ENCODE measurements around the gene OGA.

OGA gene

DNA sequence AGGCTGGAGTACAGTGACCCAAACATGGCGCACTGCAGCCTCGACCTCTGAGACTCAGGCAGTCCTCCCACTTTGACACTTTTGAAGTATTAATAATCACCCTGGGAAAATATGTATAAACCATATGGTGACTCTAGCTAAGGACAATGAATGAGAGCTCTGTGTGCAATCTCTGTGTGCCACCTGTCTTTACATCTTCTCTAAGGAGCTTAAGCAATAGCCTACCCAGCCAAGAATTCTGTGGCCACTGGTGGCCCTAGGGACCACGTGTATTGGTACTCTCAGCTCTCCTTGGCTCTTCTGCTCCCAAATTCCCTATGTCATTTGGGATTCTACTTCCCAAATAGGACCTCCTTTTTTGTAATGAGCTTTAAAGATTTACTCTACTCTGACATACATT lies 66.0 kb downstream of the OGA start:
- DNase-seq, result no peak

DNA sequence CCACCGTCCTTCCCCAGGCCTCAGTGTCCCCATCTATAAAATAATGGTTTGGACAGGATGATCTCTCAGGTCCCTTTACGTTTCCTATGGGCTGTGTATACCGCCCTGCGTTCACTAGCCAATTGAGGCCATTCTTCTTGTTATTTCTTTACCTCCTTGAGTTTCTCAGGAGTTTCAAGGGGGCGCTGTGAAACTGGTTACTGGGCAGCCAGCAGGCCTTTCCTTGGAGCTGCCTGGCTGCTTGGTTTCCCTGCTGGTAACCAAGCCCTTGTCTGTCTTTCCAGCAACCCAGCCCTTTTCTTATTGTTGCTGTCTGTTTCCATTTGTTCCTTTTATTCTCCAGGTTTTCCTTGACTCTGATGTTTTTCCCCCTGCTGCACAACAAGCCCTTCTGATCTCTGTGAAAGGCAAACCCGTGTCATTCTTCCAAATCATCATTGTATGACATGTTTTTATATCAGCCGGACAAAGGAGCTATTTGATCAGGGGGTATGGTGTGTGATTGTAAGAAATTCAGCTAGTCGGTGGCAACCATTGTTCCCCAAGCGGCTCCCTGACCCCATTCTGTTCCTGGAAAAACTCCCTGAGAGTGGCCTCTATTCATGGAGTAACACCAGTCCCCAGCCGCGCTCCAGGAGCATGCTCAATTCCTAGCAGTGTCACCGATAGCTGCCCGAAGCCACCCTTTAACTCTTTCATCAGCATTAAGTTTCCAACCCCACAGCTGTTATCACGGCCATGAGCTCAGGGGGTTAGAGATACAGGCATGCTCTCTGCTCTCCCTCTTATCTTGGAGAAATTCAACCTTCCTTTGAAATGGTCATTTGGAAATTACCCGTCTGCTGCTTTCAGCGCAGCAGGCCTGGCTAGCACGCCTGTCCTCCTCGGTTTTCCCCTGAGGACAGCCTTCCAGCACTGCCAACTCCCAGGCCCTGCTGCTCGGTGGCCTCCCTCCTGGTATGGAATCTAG lies 68.9 kb downstream of the OGA start:
- no peak for DNase-seq

DNA sequence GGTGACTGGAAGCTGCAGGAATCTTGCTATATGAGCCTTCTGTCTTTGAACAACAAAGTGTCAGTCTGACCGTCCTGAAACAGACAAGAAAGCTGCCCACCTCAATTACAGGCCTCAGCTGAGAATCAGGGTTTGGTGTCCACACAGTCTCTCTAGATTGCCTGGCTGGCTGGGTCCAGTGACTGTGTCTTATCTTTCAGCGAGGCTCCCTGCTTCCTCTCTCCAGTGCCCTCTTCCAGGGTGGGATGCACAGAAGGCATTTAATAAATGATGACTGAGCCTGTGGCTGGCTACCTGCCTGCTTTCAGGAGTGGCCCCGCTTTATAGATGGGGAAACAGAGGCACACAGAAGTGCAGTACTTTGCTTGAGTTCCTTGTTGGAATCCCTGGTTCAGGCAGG lies 69.7 kb downstream of the OGA start:
- no peak for DNase-seq

DNA sequence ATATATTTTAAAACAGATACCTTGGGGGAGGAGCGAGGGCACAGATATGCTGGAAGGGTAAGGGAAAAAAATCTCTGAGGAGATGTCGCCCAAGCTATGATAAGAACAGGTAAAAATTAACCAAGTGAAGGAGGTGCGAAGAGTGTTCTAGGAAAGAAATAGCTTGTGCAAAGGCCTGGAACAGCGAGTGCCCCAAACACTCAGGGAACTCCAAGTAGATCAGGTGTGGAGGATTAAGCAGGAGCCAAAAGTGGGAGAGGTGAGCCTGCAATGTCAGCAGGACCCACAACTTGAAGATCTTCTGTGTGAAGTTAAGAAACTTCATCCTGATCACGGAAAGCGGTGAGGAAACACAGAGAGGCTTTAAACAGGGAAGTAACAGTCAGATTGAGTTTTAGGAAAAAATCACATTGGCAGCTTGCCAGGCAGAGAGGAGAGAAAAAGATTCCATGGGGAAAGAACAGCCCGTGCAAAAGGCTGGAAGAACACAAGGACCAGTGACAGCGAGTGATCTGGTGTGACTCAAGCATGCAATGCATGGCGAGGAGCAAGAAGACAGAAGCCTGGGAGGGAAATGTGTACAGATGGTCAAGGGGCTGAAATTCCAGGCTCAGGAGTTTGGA lies 73.1 kb downstream of the OGA start:
- DNase-seq, result no peak

DNA sequence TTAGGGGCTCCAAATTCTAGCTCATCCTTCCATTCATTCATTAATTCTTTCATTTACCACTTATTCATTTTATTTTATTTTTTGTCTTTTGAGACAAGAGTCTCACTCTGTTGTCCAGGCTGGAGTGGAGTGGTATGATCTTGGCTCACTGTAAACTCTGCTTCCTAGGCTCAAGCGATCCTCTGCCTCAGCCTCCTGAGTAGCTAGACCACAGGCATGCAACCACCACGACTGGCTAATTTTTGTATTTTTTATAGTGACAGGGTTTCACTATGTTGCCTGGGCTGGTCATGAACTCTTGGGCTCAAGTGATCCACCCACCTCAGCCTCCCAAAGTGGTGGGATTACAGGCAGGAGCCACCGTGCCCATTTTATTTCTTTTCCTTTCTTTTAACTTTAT lies 74.0 kb downstream of the OGA start:
- DNase-seq, result no peak

DNA sequence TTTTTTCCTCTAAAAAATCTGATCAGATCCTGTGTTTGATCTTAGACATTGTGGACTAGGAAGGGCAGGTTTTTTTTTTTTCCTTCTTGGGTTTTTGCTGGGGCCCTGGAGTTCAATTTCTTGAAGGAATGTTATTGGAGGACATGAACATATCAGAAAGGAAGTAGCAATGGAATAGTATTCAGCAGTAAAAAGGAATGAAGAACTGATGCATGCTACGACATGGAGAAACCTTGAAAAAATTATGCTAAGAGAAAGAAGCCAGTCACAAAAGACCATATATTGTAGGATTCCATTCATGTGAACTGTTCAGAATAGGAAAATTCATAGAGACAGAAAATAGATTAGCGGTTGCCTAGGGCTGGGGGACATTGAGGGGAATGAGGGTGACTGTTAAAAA lies 76.3 kb downstream of the OGA start:
- no peak for DNase-seq

DNA sequence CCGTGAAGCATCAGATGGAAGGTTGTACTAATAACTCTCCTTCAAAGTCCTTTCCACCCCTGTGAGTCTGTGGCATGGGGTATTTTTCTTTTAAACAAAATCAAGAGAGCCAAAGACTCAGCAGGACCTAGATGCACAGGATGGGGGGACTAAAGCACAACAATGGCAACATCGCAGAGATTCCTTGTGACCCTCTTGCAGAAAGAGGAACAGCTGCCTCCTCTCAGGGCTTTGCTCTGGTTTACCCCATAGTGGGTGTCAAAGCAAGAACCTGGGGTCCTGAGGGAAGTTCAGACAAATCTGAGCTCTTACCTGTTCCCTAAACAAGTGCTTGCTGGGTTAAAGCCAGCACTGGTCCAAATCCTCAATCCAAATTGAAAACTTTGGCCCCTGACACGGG lies 81.6 kb downstream of the OGA start:
- no peak for DNase-seq

All from NCI-H526 (cell line).